KBM-7 (cell line): ENCODE results near the gene HS3ST1.

ENCODE experiments used
- DNase-seq: peaks from one replicate; pipeline ENCODE4 v3.0.0-alpha.2; 2015
- in situ Hi-C: fragments of 300-500 bp; cut with MboI; formaldehyde crosslinking; loops from 2 replicates; pipeline ENCODE4 v1.14.3; 2020; ENCODE audit warnings: low sequenced_read_pairs, low pct_unique_long_range_greater_than_20kb, mixed read lengths

HS3ST1 gene

GRCh38 chr4:11348449-11349088 is 80.1 kb downstream of the HS3ST1 start:
- in situ Hi-C loops = no loop called here
- DNase-seq = no peak

GRCh38 chr4:11344916-11345315 is 83.8 kb downstream of the HS3ST1 start:
- in situ Hi-C loops = no loop called here
- DNase-seq = no peak

GRCh38 chr4:11343536-11343935 is 85.2 kb downstream of the HS3ST1 start:
- no peak for DNase-seq
- in situ Hi-C loops = no loop called here
